ENCODE measurements around the gene ENKD1.

DNA sequence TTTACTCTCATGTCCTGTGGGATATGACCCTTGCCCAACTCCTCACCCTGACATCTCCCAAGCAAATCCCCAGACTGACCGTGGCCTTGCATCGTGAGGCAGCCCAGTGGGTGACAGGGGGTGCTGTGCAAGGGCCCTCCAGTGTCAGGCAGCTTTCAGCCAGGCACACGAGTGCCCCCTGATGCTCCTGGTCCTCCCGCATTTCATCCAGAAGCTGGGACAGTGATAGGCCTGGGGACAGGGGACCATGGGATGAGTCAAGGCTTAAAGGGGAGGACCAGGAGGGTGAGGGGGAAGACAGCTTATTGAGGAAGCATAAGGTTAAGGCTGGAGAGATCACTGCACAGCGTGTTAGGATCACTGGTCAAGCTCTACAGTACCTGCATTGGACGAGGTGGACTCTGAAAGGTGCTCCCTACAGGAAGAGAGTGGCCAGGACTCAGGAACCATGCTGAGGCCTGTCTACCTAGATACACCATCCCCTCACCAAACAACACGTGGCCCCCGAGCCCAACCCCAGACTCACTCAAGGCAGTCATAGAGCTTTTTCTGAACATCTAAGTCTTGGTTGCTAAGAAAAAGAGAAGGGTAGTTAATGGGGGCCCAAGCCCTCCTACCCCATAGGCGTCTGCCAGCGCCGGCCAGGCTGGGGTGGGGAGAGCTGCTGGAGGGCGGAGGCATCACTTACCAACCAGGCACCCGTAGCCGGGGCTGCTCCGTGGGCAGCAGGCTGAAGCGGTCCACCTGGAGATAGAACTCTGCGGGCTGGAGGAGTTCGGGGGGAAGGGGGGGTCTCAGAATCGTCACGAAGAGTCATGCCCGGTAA lies 7.5 kb downstream of the ENKD1 start:
- TF ChIP-seq, protein P1, sequence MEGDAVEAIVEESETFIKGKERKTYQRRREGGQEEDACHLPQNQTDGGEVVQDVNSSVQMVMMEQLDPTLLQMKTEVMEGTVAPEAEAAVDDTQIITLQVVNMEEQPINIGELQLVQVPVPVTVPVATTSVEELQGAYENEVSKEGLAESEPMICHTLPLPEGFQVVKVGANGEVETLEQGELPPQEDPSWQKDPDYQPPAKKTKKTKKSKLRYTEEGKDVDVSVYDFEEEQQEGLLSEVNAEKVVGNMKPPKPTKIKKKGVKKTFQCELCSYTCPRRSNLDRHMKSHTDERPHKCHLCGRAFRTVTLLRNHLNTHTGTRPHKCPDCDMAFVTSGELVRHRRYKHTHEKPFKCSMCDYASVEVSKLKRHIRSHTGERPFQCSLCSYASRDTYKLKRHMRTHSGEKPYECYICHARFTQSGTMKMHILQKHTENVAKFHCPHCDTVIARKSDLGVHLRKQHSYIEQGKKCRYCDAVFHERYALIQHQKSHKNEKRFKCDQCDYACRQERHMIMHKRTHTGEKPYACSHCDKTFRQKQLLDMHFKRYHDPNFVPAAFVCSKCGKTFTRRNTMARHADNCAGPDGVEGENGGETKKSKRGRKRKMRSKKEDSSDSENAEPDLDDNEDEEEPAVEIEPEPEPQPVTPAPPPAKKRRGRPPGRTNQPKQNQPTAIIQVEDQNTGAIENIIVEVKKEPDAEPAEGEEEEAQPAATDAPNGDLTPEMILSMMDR (IDR thresholded peaks at IDR 0.05; ENCODE audit: low read depth, low read length) = no peak
- TF ChIP-seq POLR2A (IDR thresholded peaks at IDR 0.05; ENCODE audit: extremely low read depth, insufficient read length) = no peak
- TF ChIP-seq MYC (IDR thresholded peaks at IDR 0.05; ENCODE audit: low read depth, low read length) = no peak
- TF ChIP-seq, protein P2, sequence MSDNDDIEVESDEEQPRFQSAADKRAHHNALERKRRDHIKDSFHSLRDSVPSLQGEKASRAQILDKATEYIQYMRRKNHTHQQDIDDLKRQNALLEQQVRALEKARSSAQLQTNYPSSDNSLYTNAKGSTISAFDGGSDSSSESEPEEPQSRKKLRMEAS (IDR thresholded peaks at IDR 0.05; ENCODE audit: low read depth, low read length) = no peak

Measured in NB4 (cell line).